NCI-H1417 (cell line): ENCODE measurements around the gene NSUN5.
"Not testable (repeated sequence)": the region's sequence is repeated elsewhere in the genome, so short reads cannot be mapped to it uniquely, and the experiment has no call there.

Experiments used
- DNase-seq, 3 experiments: peaks; one replicate each; lab custom pipeline; 2025; lab: John Stamatoyannopoulos, UW

The NSUN5 gene

DNA sequence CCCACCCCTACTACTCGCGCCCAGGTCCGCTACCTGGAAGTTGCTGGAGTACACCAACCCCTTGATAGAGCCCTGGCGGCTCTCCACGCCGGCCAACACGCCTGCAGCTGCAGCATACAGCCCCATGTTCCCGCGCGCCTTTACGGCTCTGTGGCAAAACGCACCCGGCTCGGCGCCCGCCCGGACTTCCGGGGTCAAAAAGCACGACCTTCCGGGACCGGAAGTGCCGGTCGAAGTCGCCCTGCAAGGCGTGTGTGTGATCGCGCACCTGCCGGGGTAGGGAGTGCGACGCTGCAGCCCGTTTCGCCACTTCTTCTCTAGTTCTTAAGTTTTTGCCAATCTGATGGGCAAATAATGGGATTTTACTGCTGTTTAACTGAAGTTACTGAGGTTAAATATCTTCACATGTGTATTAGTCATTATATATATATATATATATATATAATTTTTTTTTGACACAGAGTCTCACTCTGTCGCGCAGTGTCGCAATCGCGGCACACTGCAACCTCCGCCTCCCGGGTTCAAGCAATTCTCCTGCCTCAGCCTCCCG lies at the start of gene NSUN5:
NSUN5 (minus strand) TSS at position 162 of the 550 bp plus-strand sequence; CDS start at position 126, 36 bp downstream.
- DNase-seq, result peak; percentile 89 to 95 (median 92)

DNA sequence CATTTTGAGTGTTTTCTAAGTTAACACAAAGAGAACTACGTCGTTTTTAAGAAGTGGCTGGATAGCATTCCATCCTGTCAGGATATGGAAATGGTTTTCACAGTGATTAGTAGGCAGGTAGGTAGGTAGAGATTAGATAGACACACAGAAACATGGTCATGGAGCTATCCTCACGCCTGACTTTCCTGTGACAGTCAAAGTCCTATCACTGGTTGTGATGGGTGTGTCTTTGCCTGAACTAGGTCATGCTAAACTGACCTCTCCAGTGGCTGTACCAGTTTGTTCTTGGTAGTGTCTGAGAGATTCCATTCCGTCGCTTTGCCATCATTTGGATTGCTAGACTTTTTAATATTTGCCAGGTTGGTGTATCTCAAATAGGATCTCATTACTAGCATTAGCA lies 47.5 kb upstream of the NSUN5 start:
- DNase-seq, result no peak

DNA sequence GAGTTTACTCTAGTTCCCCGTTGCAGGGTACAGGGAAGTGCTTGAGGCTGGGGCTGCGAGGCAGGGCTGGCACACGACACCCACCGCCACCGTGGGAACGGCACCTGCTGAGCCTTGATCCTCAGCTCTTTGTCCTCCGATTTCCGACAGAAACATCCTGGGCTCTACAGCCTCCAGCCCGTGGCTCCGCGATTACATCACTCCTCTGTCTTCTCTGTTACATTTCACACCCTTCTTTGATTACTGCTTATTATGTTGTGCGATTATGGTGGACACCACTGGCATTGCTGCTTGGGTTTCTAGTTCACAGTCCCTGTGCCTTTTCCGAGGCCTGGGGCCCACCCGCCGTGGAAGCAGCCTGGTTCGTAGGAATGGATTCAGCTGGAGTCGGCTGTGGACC lies 46.2 kb upstream of the NSUN5 start:
- DNase-seq, result no peak

DNA sequence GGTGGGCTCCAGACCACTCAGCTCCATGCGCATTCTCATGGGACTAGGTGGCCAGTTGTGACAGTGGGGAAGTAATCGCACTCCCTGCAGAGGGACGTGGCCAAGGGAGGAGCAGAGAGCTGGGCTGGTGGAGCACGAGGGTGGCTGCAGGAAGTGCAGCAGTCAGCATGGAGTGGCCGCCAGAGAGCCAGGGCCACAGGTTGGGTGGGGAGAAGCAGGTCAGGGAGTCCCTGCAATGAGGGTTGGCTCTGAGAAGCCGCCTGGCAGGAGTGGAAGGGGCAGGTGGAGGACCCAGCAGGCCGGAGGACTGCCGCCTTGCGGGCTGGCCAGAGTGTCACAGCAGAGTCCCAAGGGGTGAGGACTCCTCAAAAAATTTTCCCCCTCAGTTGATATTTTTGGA lies 45.6 kb upstream of the NSUN5 start:
- DNase-seq, result no peak

DNA sequence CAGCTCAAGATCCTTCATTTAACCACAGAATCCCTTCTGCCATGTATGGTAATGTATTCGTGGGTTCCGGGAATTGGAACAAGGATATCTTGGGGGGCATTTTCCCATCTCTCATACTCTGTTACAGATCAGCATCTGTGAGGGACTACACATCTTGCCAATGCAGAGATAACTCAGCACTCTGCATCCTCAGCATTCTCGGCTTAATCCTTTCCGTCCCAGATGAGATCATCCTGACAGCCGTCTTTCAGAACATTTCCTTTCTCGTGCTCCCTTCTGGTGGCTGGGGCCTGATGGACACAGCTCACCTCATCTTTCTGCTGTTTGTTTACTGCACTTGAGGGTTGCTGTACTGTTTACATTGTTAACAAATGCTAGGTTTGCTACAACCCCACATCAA lies 44.6 kb upstream of the NSUN5 start:
- DNase-seq, result no peak

DNA sequence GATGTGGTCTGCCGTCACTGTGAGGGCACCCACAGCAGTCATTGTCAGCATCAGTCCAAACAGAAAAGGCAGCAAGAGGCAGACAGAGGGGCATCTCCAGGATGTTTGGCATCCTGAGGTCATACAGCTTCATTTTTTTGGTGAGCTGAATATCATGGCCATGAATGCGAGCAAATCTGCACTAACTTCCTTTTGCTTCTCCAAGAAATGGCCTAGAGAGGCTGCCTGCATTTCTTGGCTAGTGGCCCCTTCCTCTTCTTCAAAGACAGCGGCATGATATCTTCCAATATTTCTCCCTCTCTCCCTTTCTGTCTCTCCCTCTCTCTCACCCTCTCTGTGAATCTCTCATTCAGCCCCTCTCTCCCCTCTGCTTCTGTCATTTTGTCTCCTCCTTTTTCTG lies 44.2 kb upstream of the NSUN5 start:
- no peak for DNase-seq

DNA sequence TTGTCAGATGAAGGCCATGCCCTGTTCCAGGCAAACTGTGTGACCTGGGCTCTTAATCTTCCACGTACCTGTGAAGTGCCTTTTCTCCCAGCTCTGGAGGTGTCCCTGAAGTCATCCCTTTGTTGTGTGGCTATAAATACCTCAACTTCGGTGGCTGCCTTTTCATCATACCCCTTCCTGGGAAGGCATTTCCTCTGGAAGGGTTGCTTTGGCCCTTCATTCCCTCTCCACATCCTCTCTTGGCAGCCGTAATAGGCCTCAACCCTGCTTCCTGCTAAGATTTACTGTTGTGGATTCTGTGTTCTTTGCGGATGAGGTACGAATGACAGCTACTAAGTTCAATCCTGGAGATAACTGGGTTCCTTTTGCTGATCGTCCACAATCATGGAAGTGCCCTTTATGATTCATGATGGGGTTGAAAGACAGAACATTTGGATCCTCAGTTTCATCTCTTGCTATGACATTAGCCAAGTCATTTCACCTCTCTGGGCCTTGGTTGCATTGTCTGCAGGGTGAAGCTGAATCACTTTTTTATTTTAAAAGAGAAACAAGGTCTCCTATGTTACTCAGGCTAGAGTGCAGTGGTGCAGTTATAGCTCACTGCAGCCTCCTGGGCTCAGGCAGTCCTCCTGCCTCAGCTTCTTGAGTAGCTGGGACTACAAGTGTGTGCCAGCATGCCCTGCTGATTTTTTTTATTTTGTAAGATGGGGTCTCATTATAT lies 43.0 kb upstream of the NSUN5 start:
- no peak for DNase-seq

DNA sequence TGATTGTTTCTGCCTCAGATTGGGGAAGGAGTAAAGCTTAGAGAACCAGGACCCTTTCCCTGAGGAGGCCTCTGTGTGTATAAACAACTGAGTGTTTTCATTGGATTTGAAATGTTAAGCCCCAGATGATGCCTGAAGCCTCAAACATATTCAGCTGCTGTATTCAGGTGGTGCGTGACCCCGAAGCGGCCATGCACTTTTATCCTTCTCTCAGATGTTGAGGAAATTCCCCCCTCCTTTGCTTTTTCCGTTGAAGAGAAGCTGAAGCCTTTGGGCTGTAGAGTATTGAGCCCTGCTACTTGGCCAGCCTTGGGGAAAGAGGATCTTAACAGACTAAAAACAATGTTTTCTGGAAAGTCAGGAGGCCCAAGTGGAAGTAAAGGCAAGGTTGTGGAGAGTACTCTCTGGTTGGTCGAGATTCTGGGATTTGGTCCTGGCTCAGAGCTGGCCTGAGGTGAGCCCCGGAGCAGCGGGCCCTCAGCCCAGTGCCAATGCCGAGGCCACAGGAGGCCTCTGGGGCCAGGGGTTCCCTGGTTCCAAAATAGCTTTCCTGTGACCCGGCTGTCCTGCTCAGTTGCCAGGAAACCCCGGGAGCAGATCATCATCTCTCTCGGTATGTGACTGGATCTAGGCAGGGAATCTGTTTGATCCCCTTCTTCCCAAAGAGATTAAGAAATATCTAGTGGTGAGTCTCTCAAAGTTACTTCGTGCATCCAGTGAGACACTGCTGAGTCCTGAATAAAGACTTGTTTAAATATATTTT lies 41.9 kb upstream of the NSUN5 start:
- no peak for DNase-seq

DNA sequence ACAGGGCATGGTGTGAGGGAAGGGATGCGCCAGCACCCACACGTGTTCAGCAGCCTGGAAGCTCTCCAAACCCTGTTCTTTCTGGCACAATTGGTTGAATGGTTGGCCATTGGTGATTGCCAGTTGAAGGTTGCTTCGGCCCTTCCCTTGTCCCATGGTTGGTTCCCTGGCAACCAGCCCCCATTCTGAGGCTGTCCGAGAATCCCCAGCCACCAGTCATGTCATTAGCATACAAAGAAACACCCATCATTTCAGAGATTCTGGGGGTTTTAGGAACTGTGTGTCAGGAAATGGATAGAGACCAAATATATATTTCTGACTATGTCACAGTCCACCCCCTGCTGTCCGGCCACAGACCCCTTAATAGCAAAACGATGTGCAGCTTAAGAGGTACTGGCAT lies 41.1 kb upstream of the NSUN5 start:
- DNase-seq, result no peak

DNA sequence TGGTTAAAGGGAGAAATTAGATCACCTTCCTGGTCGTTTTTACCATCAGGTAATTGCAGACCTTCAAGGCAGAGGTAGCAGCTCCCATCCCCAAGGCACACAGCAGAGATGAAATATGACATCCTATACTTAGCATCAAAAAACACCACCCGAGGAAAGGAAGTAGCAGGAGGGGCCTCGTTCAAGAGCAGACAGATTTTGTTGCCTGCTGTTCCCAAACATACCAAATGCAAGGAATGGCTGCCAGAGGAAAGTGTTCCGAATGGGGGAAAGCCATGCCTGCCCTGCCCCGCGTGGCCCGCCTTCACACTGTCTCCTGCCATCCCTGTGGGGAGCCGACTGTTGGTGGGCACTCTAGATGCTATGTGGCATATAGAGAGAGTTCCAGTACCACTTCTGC lies 37.3 kb upstream of the NSUN5 start:
- DNase-seq, result peak in 1 of 3 experiments; percentile 49

DNA sequence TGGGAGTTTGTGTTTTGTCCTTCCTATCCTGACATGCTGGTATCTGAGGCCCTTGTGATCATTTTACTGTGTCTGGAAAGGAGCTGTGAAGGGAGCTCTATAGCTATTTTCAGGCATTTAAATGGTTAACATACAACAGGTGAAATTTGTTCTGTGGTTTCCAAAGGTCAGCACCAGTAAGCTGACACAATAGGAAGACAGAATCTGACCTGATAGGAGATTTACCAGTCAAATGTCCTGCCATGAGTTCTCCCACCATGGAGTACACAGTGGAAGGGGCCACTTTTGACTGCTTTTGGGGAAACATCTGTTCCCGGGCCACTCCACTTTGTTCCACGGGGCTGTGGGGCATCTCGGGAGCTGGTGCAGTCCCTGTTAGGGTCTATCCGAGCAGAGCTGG lies 36.9 kb upstream of the NSUN5 start:
- DNase-seq, result no peak

DNA sequence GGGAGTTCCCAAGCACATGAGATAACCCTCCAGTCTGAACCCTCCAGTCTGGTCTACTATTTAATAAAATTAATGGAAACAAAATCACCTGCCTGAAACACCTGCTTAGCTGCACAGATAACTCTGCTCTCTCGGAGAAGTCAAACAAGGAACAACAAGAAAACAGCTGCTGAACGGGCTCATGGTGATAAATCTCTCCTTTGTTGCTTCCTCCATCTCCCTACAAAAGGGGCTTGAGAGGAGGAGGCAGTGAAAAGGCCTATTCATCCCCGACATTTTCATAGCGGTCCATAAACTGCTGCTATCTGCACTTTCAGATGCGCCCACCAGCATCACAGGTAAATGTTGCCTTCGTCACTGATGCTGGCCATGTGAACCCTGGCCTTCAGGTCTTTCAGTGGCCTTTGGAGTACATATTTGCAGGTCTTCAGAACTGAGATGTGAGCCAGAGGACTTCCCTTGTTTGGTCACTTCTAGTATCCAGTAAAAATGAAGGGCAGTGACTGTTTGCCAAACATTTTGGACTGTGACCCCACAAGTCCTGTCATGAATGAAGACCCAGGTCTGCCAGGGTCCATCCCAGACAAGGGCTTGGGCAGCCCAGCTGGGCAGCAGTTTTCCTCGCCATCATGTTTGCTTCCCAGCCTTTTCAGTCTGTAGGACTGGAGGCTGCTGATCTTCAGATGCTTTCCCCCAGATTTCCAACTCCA lies 35.2 kb upstream of the NSUN5 start:
- DNase-seq, result peak in 2 of 3 experiments; percentile 44 to 81

DNA sequence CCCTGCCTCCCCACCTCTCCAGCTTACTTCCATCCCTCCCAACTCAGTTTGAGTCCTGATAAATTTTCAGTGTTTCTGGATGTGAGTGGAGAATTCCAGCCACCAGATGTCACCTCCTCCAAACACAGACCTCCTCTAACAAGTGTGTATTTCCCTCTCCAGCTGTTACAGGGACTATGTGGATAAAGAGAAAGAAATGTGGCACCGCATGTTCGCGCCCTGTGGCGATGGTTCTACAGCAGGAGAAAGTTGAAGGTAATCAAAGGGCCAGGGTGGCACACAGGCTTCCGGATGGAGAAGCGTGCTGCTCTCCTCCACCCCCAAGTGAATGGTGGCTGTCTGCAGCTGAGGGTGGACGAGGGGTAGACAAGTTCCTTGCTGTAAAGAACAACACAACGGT lies 34.0 kb upstream of the NSUN5 start:
- peak; percentile 20 to 68 (median 27) for DNase-seq

DNA sequence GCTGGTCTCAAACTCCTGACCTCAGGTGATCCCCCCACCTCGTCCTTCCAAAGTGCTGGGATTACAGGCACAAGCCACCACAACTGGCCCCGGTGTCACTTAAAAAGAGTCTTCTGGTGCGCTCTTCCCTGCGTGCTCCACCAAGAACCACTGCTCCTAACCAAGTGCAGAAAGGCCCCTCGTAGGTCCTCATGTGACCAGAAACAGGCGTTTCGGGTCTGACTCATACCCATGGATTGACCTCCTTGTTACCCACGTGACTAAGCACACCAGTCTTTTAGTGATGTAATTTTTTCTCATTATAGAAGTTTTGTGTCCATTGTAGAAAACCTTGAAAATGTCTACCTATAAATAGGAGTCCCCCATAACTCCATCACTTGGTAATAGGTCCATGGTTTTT lies 33.3 kb upstream of the NSUN5 start:
- DNase-seq, result no peak

DNA sequence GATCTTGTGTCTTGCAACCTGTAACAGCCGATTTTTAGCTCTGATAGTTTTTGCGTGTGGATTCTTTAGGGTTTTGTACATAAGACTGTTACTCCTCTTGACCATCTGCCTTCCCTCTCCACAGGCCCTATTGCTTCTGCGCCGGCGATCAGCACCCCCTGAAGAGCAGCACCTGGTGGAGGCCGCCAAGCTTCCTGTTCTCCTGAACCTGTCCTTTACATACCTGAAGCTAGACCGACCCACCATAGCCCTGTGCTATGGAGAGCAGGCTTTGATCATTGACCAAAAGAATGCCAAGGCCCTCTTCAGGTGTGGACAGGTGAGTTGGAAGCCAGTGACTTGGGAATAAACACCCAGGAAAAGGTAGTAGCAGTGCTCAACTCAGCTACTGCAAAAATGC lies 31.9 kb upstream of the NSUN5 start:
- peak in 2 of 3 experiments; percentile 16 to 63 for DNase-seq

DNA sequence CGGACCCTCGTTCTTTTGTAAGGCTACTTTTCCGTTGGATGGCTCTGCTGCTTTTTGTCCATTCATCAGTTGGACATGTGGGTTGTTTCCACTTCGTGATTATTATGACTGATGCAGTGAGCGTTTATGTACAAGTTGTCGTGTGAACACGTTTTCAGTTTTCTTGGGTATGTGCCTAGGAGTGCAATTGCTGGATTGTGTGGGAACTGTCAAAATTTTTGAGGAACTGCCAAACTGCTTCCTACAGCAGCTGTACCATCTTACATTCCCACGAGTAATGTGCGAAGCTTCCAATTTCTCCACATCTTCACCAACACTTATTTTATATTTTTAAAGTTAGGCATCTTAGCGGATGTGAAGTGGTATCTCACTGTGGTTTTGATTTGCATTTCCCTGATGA lies 29.7 kb upstream of the NSUN5 start:
- no peak for DNase-seq

DNA sequence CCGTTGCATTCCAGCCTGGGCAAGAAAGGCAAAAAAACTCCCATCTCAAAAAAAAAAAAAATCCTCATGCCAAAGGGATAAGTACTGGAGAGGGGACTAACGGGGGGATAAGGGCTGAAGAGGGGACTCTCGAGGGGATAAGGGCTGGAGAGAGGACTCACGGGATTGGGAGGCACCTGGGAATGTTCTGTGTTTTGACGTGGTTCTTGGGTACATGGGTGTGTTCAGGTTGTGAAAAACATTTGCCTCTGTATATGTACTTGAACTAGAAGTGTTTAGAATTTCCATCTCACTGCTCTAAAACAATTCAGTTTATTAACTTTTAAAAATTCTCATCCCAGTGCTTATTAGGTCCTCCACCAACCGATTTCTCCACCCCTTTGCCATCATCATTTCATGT lies 23.8 kb upstream of the NSUN5 start:
- no peak for DNase-seq

DNA sequence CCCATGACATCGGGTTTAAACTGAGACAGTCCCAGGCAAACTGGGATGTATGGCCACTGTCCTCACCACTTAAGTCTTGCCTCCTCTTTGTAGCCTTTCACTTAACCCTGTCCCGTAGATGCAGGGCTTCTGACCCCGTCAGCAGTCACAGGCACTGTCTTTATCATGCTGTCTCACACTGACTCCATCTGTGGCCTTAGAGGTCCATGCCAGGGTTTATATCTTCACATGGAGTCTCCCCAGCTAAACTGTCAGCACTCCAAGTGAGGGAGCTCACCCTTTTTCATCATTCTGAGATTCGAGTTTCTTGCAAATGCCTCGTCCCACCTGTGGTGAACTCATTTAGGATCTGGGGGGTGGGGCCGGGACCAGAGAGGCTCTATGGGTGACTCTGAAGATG lies 22.1 kb upstream of the NSUN5 start:
- DNase-seq, result no peak

DNA sequence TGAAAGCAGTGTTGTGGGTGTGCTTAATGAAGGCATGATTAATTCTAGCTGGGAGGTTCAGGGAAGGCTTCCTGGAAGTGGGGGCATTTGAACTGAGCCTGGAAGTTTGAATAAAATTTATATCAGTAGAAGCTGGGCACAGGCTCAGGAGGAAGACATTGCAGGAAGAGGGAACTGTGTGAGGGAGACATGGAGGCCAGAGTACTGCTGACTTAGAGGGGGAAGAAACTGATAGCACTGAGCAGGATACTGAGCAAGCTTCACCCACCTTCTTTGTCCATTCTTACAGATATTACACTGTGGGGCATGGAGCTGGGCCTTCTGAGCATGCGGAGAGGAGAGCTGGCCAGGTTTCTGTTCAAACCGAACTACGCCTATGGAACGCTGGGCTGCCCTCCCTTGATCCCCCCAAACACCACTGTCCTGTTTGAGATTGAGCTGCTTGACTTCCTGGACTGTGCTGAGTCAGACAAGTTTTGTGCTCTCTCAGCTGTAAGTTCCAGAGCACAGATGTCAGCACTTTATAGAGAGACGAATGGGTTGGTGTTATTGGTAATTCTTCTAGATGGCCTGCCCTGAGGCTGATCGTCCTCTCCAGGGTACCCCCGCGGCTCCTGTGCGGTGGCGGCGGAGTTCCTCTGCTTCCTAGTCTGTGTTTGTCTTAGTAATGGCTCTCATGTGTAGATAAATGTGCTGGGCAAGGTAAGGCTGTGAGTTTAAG lies 21.4 kb upstream of the NSUN5 start:
- DNase-seq, result peak in 1 of 3 experiments; percentile 21

DNA sequence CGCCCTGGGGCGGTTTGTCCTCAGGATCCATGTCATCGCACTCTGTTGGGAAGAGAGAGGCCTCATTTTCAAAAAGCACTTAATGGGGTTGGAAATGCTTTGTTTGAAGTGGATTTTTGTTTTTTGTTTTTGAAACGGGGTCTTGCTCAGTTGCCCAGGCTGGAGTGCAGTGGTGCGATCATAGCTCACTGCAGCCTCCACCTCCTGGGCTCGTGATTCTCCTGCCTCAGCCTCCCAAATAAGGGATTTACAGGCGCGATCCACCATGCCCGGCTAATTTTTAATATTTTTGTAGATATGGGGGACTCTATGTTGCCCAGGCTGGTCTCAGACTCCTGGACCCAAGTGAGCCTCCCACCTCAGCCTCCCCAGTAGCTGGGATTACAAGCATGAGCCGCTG lies 20.1 kb upstream of the NSUN5 start:
- DNase-seq, result no peak

DNA sequence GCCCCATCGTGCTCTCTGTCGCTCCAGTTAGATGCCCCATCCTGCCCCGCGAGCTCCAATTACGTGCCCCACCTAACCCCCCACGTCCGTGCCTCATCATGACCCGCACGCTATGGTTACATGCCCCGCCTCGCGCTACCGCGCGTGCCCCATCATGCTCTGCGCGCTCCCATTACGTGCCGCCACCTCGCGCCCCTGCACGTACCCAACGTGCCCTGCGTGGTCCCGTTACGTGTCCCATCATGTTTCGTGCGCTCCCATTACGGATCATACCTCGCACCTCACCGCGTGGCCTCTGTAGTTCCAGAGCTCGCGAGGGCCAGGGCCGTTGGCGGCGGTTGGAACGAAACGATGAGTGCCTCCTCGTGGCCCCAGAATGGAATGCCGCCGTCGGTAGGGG lies 19.3 kb upstream of the NSUN5 start, which contains the start of the genes FKBP6 and TRIM50:
FKBP6 (plus strand) TSS at position 240 of the 400 bp plus-strand sequence. CDS start 268 bp downstream, outside the sequence.
TRIM50 (minus strand) TSS at position 161 of the 400 bp plus-strand sequence. CDS start 3,295 bp downstream, outside the sequence.
- not testable (repeated sequence) for DNase-seq

DNA sequence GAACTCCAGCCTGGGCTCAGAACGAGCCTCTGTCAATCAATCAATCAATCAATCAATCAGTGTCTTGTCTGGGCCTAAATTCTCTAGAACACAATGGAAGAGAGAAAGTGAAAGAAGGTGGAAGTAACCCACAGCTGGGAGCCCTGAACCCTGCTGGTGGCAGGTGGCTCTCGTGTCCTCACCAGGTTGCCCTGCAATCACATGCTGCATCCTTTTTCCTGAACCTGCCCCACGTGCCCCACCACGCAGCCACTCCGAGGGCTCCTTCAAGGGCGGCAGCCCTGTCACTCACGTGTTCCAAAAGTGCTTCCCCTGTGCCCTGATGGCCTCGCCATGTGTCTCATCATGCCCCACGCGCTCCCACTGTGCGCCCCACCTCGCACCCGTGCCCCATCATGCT lies 18.8 kb upstream of the NSUN5 start:
- DNase-seq, result not testable (repeated sequence)
